Chondrocyte (in vitro differentiated cells): ENCODE data around the gene TADA2A. TPM values are rescaled to one million over a fixed set of nuclear protein-coding genes. Genes with fewer than 3 reads are reported as not detected.

Experiments
- DNase-seq: peaks from one replicate; pipeline ENCODE4 v3.0.0; 2021; ENCODE audit warnings: mixed read lengths, low spot score
- H3K27ac Mint-ChIP-seq: one replicate; pipeline ENCODE4 v1.8.0; 2021; ENCODE audit warnings: mild to moderate bottlenecking, moderate library complexity, mixed read lengths; ENCODE audit not compliant: unreplicated experiment
- H3K27me3 Mint-ChIP-seq: 2 replicates; pipeline ENCODE4 v1.8.0; 2021; ENCODE audit warnings: low read depth, mixed read lengths
- H3K36me3 Mint-ChIP-seq: 2 replicates; pipeline ENCODE4 v1.8.0; 2021; ENCODE audit warnings: low read depth, mixed read lengths
- H3K4me1 Mint-ChIP-seq: 2 replicates; pipeline ENCODE4 v1.8.0; 2021; ENCODE audit warnings: low read depth, mild to moderate bottlenecking, mixed read lengths
- H3K4me3 Mint-ChIP-seq: one replicate; pipeline ENCODE4 v1.8.0; 2021; ENCODE audit warnings: mild to moderate bottlenecking, moderate library complexity, mixed read lengths; ENCODE audit not compliant: unreplicated experiment
- H3K9me3 Mint-ChIP-seq: 2 replicates; pipeline ENCODE4 v1.8.0; 2021; ENCODE audit warnings: low read depth, mixed read lengths
- CTCF ChIP-seq: fragments of 200-600 bp; sonication (generic); IDR thresholded peaks from 2 replicates; pipeline ENCODE4 v1.5.0; 2021; ENCODE audit warnings: antibody characterized with exemption, mild to moderate bottlenecking, moderate library complexity
- total RNA-seq: library from RNA; stranded (reverse); gene quantifications from 3 replicates; pipeline ENCODE4 v1.2.1, GENCODE V29; 2021

Gene TADA2A
- total RNA-seq, 1 donor from 2014 or later = 15.1 TPM

- Mint-ChIP-seq H3K27me3 (no peaks in the 10 kb centered on the region), H3K4me1 (peaks cover 5% of the 10 kb centered on the region), H3K9me3 (no peaks in the 10 kb centered on the region), H3K4me3 (no peak within 1 kb of the TSS), H3K27ac (no peak within 1 kb of the TSS), H3K36me3 (no peaks in the 10 kb centered on the region)
- DNase-seq = no peak
- TF ChIP-seq CTCF = no peak
These were observed 31.0 kb upstream of the TADA2A start, which contains the start of gene C17orf78 for GRCh38 chr17:37375706-37376105. Gene C17orf78, plus strand, starts transcription at chr17:37375985. Its CDS starts 108 bp downstream, at chr17:37376093.

- Mint-ChIP-seq H3K4me3 (no peak overlapping the region), H3K27ac (no peak overlapping the region), H3K27me3 (no peaks in the 10 kb centered on the region), H3K36me3 (peaks cover 3% of the 10 kb centered on the region), H3K4me1 (peaks cover 2% of the 10 kb centered on the region), H3K9me3 (no peaks in the 10 kb centered on the region)
- no peak for DNase-seq
- TF ChIP-seq CTCF = no peak
These were observed 24.6 kb upstream of the TADA2A start for GRCh38 chr17:37382056-37382455.

- H3K27ac Mint-ChIP-seq = no peak overlapping the region
- peaks cover 12% of the 10 kb centered on the region for H3K4me1 Mint-ChIP-seq
- H3K4me3 Mint-ChIP-seq = no peak overlapping the region
- TF ChIP-seq CTCF = no peak
- H3K27me3 Mint-ChIP-seq = no peaks in the 10 kb centered on the region
- H3K36me3 Mint-ChIP-seq = peaks cover 3% of the 10 kb centered on the region
- no peak for DNase-seq
- no peaks in the 10 kb centered on the region for H3K9me3 Mint-ChIP-seq
These were observed 22.0 kb upstream of the TADA2A start for GRCh38 chr17:37384560-37385149.

GRCh38 chr17:37385474-37385990 is 21.2 kb upstream of the TADA2A start:
- Mint-ChIP-seq H3K9me3 (no peaks in the 10 kb centered on the region), H3K4me1 (peaks cover 12% of the 10 kb centered on the region), H3K27me3 (no peaks in the 10 kb centered on the region), H3K27ac (no peak overlapping the region), H3K4me3 (no peak overlapping the region), H3K36me3 (peaks cover 3% of the 10 kb centered on the region)
- DNase-seq = no peak
- TF ChIP-seq CTCF = no peak

- H3K36me3 Mint-ChIP-seq = no peaks in the 10 kb centered on the region
- DNase-seq = no peak
- no peaks in the 10 kb centered on the region for H3K27me3 Mint-ChIP-seq
- no peak overlapping the region for H3K4me3 Mint-ChIP-seq
- H3K4me1 Mint-ChIP-seq = peaks cover 20% of the 10 kb centered on the region
- no peaks in the 10 kb centered on the region for H3K9me3 Mint-ChIP-seq
- no peak for TF ChIP-seq CTCF
- no peak overlapping the region for H3K27ac Mint-ChIP-seq
These were observed 20.2 kb upstream of the TADA2A start for GRCh38 chr17:37386462-37386861.
